Neural progenitor cell (in vitro differentiated cells): ENCODE measurements around the gene ZBED1. TPM values are rescaled to one million over a fixed set of nuclear protein-coding genes. Genes with fewer than 3 reads are reported as not detected.

Experiments used
- DNase-seq: peaks from one replicate; pipeline ENCODE4 v3.0.0-alpha.2; 2016; ENCODE audit warnings: low spot score
- H2AFZ ChIP-seq: fragments of 200-600 bp; sonication (generic); replicated peaks from 2 replicates; pipeline ENCODE4 v1.6.1; 2016; ENCODE audit warnings: antibody characterized with exemption
- H3F3A ChIP-seq: fragments of 200-600 bp; sonication (generic); 2 replicates; pipeline ENCODE4 v1.6.1; 2016; ENCODE audit warnings: antibody characterized with exemption, low read depth
- H3K27ac ChIP-seq: fragments of 200-600 bp; sonication (generic); 2 replicates; pipeline ENCODE4 v1.5.1; 2016; ENCODE audit warnings: mild to moderate bottlenecking
- H3K27me3 ChIP-seq: fragments of 200-600 bp; sonication (generic); 2 replicates; pipeline ENCODE4 v1.6.1; 2016; ENCODE audit warnings: mild to moderate bottlenecking, moderate library complexity
- H3K36me3 ChIP-seq: fragments of 200-600 bp; sonication (generic); 2 replicates; pipeline ENCODE4 v1.5.1; 2016
- H3K4me1 ChIP-seq: fragments of 200-600 bp; sonication (generic); 2 replicates; pipeline ENCODE4 v1.6.1; 2016; ENCODE audit warnings: mixed run types
- H3K4me2 ChIP-seq: fragments of 200-600 bp; sonication (generic); 2 replicates; pipeline ENCODE4 v1.6.1; 2016
- H3K4me3 ChIP-seq: fragments of 200-600 bp; sonication (generic); 2 replicates; pipeline ENCODE4 v1.5.1; 2016
- H3K79me2 ChIP-seq: fragments of 200-600 bp; sonication (generic); 2 replicates; pipeline ENCODE4 v1.6.1; 2016; ENCODE audit warnings: low read depth
- H3K9ac ChIP-seq: fragments of 200-600 bp; sonication (generic); 2 replicates; pipeline ENCODE4 v1.6.1; 2016
- H3K9me3 ChIP-seq: fragments of 200-600 bp; sonication (generic); 2 replicates; pipeline ENCODE4 v1.5.1; 2016; ENCODE audit warnings: low read depth
- H4K20me1 ChIP-seq: fragments of 200-600 bp; sonication (generic); 2 replicates; pipeline ENCODE4 v1.6.1; 2016; ENCODE audit warnings: low read depth
- H3K27ac Mint-ChIP-seq: 3 replicates; pipeline ENCODE4 v1.8.0; 2021; ENCODE audit warnings: mixed read lengths
- H3K27me3 Mint-ChIP-seq: 2 replicates; pipeline ENCODE4 v1.8.0; 2022; ENCODE audit warnings: low read depth, mild to moderate bottlenecking, inconsistent platforms, moderate library complexity, mixed read lengths; ENCODE audit not compliant: insufficient read depth
- H3K36me3 Mint-ChIP-seq: 3 replicates; pipeline ENCODE4 v1.8.0; 2021; ENCODE audit warnings: mixed read lengths
- H3K4me1 Mint-ChIP-seq: 3 replicates; pipeline ENCODE4 v1.8.0; 2021; ENCODE audit warnings: mixed read lengths
- H3K4me3 Mint-ChIP-seq: 3 replicates; pipeline ENCODE4 v1.8.0; 2021; ENCODE audit warnings: mild to moderate bottlenecking, moderate library complexity, mixed read lengths
- H3K9me3 Mint-ChIP-seq: 3 replicates; pipeline ENCODE4 v1.8.0; 2020; ENCODE audit warnings: mixed read lengths
- EZH2 ChIP-seq: fragments of 200-600 bp; sonication (generic); IDR thresholded peaks from 2 replicates; pipeline ENCODE4 v1.6.1; 2017; ENCODE audit warnings: antibody characterized with exemption, mild to moderate bottlenecking, moderate library complexity
- EZH2phosphoT487 ChIP-seq: fragments of 200-600 bp; sonication (generic); IDR thresholded peaks from 2 replicates; pipeline ENCODE4 v1.6.1; 2017; ENCODE audit warnings: antibody characterized with exemption
- total RNA-seq: library from RNA; depleted of rRNA; stranded (reverse); fragments of >200 nt; gene quantifications from 2 replicates; pipeline ENCODE4 v1.2.3, GENCODE V29; 2015; ENCODE audit warnings: low replicate concordance
- TF ChIP-seq, protein P1 (sequence below): fragments of 200-600 bp; sonication (generic); IDR thresholded peaks from 2 replicates; pipeline ENCODE4 v1.5.1; 2017; ENCODE audit warnings: antibody characterized with exemption, mild to moderate bottlenecking

The ZBED1 gene
- total RNA-seq, 1 donor from 2014 or later = 36.9 TPM

DNA sequence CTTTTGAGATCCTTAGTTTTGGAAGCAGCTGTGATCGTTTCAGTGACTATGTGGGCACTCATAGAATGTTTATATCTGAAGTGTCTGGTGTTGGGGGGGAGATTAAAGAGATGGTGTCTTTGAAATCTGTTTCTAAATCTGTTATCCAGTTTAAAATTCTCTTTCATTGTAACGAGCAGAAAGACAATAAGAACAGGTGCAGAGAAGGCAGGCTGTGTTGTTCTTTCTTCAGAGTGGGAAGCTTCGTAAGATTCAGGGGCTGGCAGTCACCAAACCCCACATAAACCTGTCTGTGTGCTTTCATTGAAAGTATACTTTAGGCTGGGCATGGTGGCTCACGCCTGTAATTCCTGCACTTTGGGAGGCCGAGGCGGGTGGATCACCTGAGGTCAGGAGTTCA is 16.3 kb upstream of the ZBED1 start:
- H3K9ac ChIP-seq = no peak overlapping the region
- Mint-ChIP-seq H3K36me3 (no peaks in the 10 kb centered on the region), H3K27me3 (peaks cover 5% of the 10 kb centered on the region), H3K27ac (peak overlapping the region; percentile 25), H3K9me3 (no peaks in the 10 kb centered on the region), H3K4me1 (peaks cover 28% of the 10 kb centered on the region), H3K4me3 (no peak overlapping the region)
- no peaks in the 10 kb centered on the region for H3K36me3 ChIP-seq
- H3K4me2 ChIP-seq = peak overlapping the region; percentile 56
- H3F3A ChIP-seq = peaks cover 14% of the 10 kb centered on the region
- DNase-seq = no peak
- no peaks in the 10 kb centered on the region for H3K79me2 ChIP-seq
- H3K9me3 ChIP-seq = no peaks in the 10 kb centered on the region
- H3K4me3 ChIP-seq = no peak overlapping the region
- peaks cover 14% of the 10 kb centered on the region for H3K4me1 ChIP-seq
- H4K20me1 ChIP-seq = no peaks in the 10 kb centered on the region
- TF ChIP-seq, protein P1, sequence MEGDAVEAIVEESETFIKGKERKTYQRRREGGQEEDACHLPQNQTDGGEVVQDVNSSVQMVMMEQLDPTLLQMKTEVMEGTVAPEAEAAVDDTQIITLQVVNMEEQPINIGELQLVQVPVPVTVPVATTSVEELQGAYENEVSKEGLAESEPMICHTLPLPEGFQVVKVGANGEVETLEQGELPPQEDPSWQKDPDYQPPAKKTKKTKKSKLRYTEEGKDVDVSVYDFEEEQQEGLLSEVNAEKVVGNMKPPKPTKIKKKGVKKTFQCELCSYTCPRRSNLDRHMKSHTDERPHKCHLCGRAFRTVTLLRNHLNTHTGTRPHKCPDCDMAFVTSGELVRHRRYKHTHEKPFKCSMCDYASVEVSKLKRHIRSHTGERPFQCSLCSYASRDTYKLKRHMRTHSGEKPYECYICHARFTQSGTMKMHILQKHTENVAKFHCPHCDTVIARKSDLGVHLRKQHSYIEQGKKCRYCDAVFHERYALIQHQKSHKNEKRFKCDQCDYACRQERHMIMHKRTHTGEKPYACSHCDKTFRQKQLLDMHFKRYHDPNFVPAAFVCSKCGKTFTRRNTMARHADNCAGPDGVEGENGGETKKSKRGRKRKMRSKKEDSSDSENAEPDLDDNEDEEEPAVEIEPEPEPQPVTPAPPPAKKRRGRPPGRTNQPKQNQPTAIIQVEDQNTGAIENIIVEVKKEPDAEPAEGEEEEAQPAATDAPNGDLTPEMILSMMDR = no peak
- TF ChIP-seq EZH2 (no peak), EZH2phosphoT487 (no peak)
- H3K27ac ChIP-seq = no peak overlapping the region
- no peaks in the 10 kb centered on the region for H3K27me3 ChIP-seq
- H2AFZ ChIP-seq = no peak overlapping the region

DNA sequence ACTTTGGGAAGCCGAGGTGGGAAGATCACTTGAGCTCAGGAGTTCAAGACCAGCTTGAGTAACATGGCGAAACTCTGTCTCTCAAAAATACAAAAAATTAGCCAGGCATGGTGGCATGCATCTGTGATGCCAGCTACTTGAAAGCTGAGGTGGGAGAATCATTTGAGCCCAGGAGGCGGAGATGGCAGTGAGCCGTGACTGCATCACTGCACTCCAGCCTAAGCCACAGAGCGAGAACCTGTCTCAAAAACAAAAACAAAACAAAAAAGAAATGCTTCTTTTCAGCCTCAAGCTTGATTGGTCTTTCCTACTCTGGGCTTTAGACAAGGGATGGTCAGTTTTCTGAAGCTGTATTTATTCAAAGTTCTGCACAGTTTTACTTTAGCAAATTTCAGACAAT is 15.8 kb upstream of the ZBED1 start:
- Mint-ChIP-seq H3K9me3 (no peaks in the 10 kb centered on the region), H3K4me1 (peaks cover 28% of the 10 kb centered on the region), H3K27ac (peak overlapping the region; percentile 25), H3K36me3 (no peaks in the 10 kb centered on the region), H3K27me3 (peaks cover 5% of the 10 kb centered on the region), H3K4me3 (no peak overlapping the region)
- peaks cover 14% of the 10 kb centered on the region for H3F3A ChIP-seq
- no peaks in the 10 kb centered on the region for H4K20me1 ChIP-seq
- H3K9me3 ChIP-seq = no peaks in the 10 kb centered on the region
- no peak overlapping the region for H3K27ac ChIP-seq
- no peak overlapping the region for H3K4me3 ChIP-seq
- no peaks in the 10 kb centered on the region for H3K36me3 ChIP-seq
- peaks cover 14% of the 10 kb centered on the region for H3K4me1 ChIP-seq
- TF ChIP-seq EZH2phosphoT487 (no peak), EZH2 (no peak)
- TF ChIP-seq, protein P1 = no peak
- no peaks in the 10 kb centered on the region for H3K79me2 ChIP-seq
- peak overlapping the region; percentile 56 for H3K4me2 ChIP-seq
- no peak for DNase-seq
- H3K27me3 ChIP-seq = no peaks in the 10 kb centered on the region
- H2AFZ ChIP-seq = no peak overlapping the region
- no peak overlapping the region for H3K9ac ChIP-seq

DNA sequence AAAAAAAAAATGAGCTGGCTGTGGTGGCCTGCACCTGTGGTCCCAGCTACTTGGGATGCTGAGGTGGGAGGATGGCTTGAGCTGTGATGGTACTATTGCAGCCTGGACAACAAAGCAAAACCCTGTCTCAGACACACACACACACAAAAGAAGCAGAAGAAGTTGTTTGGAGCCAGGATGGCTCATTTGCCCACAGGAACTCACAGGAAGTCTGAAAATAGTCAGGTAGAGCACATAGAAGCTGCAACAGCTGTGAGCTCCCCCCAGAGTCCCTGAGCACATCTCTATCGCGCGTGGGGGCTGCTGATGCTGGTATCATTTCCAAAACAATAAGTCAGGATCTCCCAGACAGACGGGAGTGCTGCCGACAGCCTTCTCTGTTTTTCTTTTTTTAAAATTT is 13.4 kb upstream of the ZBED1 start:
- no peak for DNase-seq
- peaks cover 5% of the 10 kb centered on the region for H3K9me3 Mint-ChIP-seq
- no peak overlapping the region for H2AFZ ChIP-seq
- no peak overlapping the region for H3K9ac ChIP-seq
- H3K27me3 ChIP-seq = no peaks in the 10 kb centered on the region
- no peak overlapping the region for H3K4me2 ChIP-seq
- no peaks in the 10 kb centered on the region for H3K79me2 ChIP-seq
- peaks cover 14% of the 10 kb centered on the region for H3F3A ChIP-seq
- H3K36me3 ChIP-seq = no peaks in the 10 kb centered on the region
- H3K27me3 Mint-ChIP-seq = peaks cover 5% of the 10 kb centered on the region
- peaks cover 14% of the 10 kb centered on the region for H3K4me1 ChIP-seq
- peaks cover 2% of the 10 kb centered on the region for H3K36me3 Mint-ChIP-seq
- H3K4me1 Mint-ChIP-seq = peaks cover 27% of the 10 kb centered on the region
- no peak for TF ChIP-seq EZH2phosphoT487
- TF ChIP-seq, protein P1 = no peak
- no peak for TF ChIP-seq EZH2
- no peak overlapping the region for H3K4me3 Mint-ChIP-seq
- H4K20me1 ChIP-seq = no peaks in the 10 kb centered on the region
- no peaks in the 10 kb centered on the region for H3K9me3 ChIP-seq
- H3K27ac Mint-ChIP-seq = no peak overlapping the region
- H3K4me3 ChIP-seq = no peak overlapping the region
- H3K27ac ChIP-seq = no peak overlapping the region
